ENCODE data around the gene VMAC. TPM values are rescaled to one million over a fixed set of nuclear protein-coding genes. Genes with fewer than 3 reads are reported as not detected.
A peak's percentile ranks its signal among the peaks of the same experiment; 100 is the strongest.

Gene VMAC
- total and polyA plus RNA-seq, 9 of the 15 experiments (the other 6 are each of a cell fraction or from before 2014, with no cell fraction given) = 0.03 to 3.4 (median 1.1) TPM

DNA sequence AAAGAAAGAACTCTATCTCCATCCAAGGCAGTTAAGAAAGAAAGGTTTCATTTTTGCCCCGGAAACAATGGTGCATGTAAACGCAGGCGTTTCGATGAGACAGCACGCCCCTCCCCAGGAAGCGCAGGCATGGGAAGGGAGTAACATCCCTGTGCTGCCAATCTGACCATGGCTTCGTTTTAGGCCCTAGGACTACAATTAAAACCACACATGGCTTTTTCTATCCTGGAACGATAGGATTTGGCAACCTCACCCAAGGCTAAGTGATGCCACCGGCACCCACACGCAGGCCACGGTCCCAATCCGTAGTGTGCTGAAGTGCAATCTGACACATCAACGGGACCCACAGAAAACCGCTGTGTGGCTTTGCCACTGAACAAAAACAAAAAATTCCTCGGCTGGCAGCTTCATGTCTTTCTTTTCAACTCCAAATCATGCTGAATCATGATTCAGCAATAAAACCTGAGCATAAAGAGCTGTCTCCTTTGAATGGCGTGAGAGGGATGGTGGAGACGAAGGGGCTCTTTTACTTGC lies 49.1 kb downstream of the VMAC start (continued):
- TF ChIP-seq, protein P1, sequence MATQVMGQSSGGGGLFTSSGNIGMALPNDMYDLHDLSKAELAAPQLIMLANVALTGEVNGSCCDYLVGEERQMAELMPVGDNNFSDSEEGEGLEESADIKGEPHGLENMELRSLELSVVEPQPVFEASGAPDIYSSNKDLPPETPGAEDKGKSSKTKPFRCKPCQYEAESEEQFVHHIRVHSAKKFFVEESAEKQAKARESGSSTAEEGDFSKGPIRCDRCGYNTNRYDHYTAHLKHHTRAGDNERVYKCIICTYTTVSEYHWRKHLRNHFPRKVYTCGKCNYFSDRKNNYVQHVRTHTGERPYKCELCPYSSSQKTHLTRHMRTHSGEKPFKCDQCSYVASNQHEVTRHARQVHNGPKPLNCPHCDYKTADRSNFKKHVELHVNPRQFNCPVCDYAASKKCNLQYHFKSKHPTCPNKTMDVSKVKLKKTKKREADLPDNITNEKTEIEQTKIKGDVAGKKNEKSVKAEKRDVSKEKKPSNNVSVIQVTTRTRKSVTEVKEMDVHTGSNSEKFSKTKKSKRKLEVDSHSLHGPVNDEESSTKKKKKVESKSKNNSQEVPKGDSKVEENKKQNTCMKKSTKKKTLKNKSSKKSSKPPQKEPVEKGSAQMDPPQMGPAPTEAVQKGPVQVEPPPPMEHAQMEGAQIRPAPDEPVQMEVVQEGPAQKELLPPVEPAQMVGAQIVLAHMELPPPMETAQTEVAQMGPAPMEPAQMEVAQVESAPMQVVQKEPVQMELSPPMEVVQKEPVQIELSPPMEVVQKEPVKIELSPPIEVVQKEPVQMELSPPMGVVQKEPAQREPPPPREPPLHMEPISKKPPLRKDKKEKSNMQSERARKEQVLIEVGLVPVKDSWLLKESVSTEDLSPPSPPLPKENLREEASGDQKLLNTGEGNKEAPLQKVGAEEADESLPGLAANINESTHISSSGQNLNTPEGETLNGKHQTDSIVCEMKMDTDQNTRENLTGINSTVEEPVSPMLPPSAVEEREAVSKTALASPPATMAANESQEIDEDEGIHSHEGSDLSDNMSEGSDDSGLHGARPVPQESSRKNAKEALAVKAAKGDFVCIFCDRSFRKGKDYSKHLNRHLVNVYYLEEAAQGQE (IDR thresholded peaks at IDR 0.05; ENCODE audit: borderline replicate concordance) = no peak
- TF ChIP-seq, protein P1 (CRISPR knock-in tag; IDR thresholded peaks at IDR 0.05; ENCODE audit: low read depth) = no peak
- no peak; a peak in 1 of 4 replicates for TF ChIP-seq HDAC1 (IDR thresholded peaks at IDR 0.05)
- TF ChIP-seq TEAD4 (IDR thresholded peaks at IDR 0.05; ENCODE audit: low read length) = no peak
- TF ChIP-seq TEAD4 (CRISPR knock-in tag; IDR thresholded peaks at IDR 0.05; ENCODE audit: borderline replicate concordance) = no peak
- no peak for TF ChIP-seq PPARD (CRISPR knock-in tag; IDR thresholded peaks at IDR 0.05)
- no peak for TF ChIP-seq RUNX1 (IDR thresholded peaks at IDR 0.05; ENCODE audit: low read depth)
- TF ChIP-seq NFE2 (IDR thresholded peaks at IDR 0.05; ENCODE audit: low read depth) = peak; percentile 94
- TF ChIP-seq, protein P2, sequence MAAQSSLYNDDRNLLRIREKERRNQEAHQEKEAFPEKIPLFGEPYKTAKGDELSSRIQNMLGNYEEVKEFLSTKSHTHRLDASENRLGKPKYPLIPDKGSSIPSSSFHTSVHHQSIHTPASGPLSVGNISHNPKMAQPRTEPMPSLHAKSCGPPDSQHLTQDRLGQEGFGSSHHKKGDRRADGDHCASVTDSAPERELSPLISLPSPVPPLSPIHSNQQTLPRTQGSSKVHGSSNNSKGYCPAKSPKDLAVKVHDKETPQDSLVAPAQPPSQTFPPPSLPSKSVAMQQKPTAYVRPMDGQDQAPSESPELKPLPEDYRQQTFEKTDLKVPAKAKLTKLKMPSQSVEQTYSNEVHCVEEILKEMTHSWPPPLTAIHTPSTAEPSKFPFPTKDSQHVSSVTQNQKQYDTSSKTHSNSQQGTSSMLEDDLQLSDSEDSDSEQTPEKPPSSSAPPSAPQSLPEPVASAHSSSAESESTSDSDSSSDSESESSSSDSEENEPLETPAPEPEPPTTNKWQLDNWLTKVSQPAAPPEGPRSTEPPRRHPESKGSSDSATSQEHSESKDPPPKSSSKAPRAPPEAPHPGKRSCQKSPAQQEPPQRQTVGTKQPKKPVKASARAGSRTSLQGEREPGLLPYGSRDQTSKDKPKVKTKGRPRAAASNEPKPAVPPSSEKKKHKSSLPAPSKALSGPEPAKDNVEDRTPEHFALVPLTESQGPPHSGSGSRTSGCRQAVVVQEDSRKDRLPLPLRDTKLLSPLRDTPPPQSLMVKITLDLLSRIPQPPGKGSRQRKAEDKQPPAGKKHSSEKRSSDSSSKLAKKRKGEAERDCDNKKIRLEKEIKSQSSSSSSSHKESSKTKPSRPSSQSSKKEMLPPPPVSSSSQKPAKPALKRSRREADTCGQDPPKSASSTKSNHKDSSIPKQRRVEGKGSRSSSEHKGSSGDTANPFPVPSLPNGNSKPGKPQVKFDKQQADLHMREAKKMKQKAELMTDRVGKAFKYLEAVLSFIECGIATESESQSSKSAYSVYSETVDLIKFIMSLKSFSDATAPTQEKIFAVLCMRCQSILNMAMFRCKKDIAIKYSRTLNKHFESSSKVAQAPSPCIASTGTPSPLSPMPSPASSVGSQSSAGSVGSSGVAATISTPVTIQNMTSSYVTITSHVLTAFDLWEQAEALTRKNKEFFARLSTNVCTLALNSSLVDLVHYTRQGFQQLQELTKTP (IDR thresholded peaks at IDR 0.05; ENCODE audit: low read depth in 1 of 2, partially characterized antibody in 2 of 2) = no peak
- TF ChIP-seq FOS (IDR thresholded peaks at IDR 0.05; ENCODE audit: extremely low read depth, insufficient read length) = no peak
- TF ChIP-seq WHSC1 (IDR thresholded peaks at IDR 0.05; ENCODE audit: low read length) = no peak
- no peak for TF ChIP-seq POLR3G (IDR thresholded peaks at IDR 0.05; ENCODE audit: extremely low read depth, insufficient read length, insufficient replicate concordance)
- TF ChIP-seq BRD4 (IDR thresholded peaks at IDR 0.05) = no peak; the same call in 1 of the 2 replicates
